GM23248 (cell line): ENCODE results near the gene PCCA. TPM values are rescaled to one million over a fixed set of nuclear protein-coding genes. Genes with fewer than 3 reads are reported as not detected.
"Not testable (repeated sequence)": the region's sequence is repeated elsewhere in the genome, so short reads cannot be mapped to it uniquely, and the experiment has no call there.

ENCODE experiments used
- DNase-seq: peaks from one replicate; pipeline ENCODE4 v3.0.0-alpha.2; 2015
- H2AFZ ChIP-seq: fragments of 200-600 bp; sonication (generic); 2 replicates; pipeline ENCODE4 v1.6.1; 2016; ENCODE audit warnings: antibody characterized with exemption
- H3F3A ChIP-seq: fragments of 200-600 bp; sonication (generic); 2 replicates; pipeline ENCODE4 v1.6.1; 2016; ENCODE audit warnings: mild to moderate bottlenecking, antibody characterized with exemption, mixed run types; ENCODE audit not compliant: insufficient read depth
- H3K27ac ChIP-seq: fragments of 200-600 bp; sonication (generic); 2 replicates; pipeline ENCODE4 v1.5.1; 2016; ENCODE audit warnings: mild to moderate bottlenecking
- H3K27me3 ChIP-seq: fragments of 200-600 bp; sonication (generic); replicated peaks from 2 replicates; pipeline ENCODE4 v1.6.1; 2016; ENCODE audit warnings: mild to moderate bottlenecking; ENCODE audit not compliant: insufficient read depth
- H3K36me3 ChIP-seq: fragments of 200-600 bp; sonication (generic); 2 replicates; pipeline ENCODE4 v1.6.1; 2016; ENCODE audit warnings: low read depth, mild to moderate bottlenecking
- H3K4me1 ChIP-seq: fragments of 200-600 bp; sonication (generic); 2 replicates; pipeline ENCODE4 v1.6.1; 2016; ENCODE audit warnings: mild to moderate bottlenecking; ENCODE audit not compliant: insufficient read depth
- H3K4me2 ChIP-seq: fragments of 200-600 bp; sonication (generic); one replicate; pipeline ENCODE4 v1.6.1; 2016; ENCODE audit warnings: mild to moderate bottlenecking; ENCODE audit not compliant: unreplicated experiment
- H3K4me3 ChIP-seq: fragments of 200-600 bp; sonication (generic); 2 replicates; pipeline ENCODE4 v1.5.1; 2016; ENCODE audit warnings: mild to moderate bottlenecking
- H3K79me2 ChIP-seq: fragments of 200-600 bp; sonication (generic); 2 replicates; pipeline ENCODE4 v1.6.1; 2016; ENCODE audit warnings: mild to moderate bottlenecking; ENCODE audit not compliant: insufficient read depth
- H3K9ac ChIP-seq: fragments of 200-600 bp; sonication (generic); 2 replicates; pipeline ENCODE4 v1.6.1; 2016; ENCODE audit warnings: mild to moderate bottlenecking
- H3K9me2 ChIP-seq: fragments of 200-600 bp; sonication (generic); 2 replicates; pipeline ENCODE4 v1.6.1; 2016; ENCODE audit warnings: mixed run types, mild to moderate bottlenecking, moderate library complexity; ENCODE audit not compliant: insufficient read depth
- H3K9me3 ChIP-seq: fragments of 200-600 bp; sonication (generic); one replicate; pipeline ENCODE4 v1.6.1; 2017; ENCODE audit warnings: low read depth
- H4K20me1 ChIP-seq: fragments of 200-600 bp; sonication (generic); 2 replicates; pipeline ENCODE4 v1.6.0; 2016; ENCODE audit not compliant: insufficient read depth
- EZH2 ChIP-seq: fragments of 200-600 bp; sonication (generic); IDR thresholded peaks from 2 replicates; pipeline ENCODE4 v1.6.1; 2018; ENCODE audit warnings: antibody characterized with exemption, mild to moderate bottlenecking; ENCODE audit not compliant: insufficient read depth, poor library complexity, severe bottlenecking
- EZH2phosphoT487 ChIP-seq: fragments of 200-600 bp; sonication (generic); IDR thresholded peaks from 2 replicates; pipeline ENCODE4 v1.6.1; 2018; ENCODE audit warnings: antibody characterized with exemption, moderate library complexity, mild to moderate bottlenecking, low read depth; ENCODE audit not compliant: insufficient read depth
- WGBS, 2 experiments: methylation state at CpG; one replicate each; pipeline ENCODE4 v1.1.6; 2015 to 2017; ENCODE audit warnings: low lambda C conversion rate in 2 of 2, low coverage in 1 of 2; ENCODE audit errors: missing lambda C conversion rate in 2 of 2; 5-methylcytosine and 5-hydroxymethylcytosine counted together
- in situ Hi-C: fragments of 300-500 bp; cut with MboI; formaldehyde crosslinking; loops from 2 replicates; pipeline ENCODE4 v1.15.0; 2020
- polyA plus RNA-seq: library from polyadenylated mRNA; unstranded; fragments of >200 nt; fragmentation: Nextera tagmentation; extraction: Ambion mirVana; gene quantifications from 2 replicates; pipeline ENCODE4 v1.2.1, GENCODE V29; 2016
- total RNA-seq: library from RNA; depleted of rRNA; stranded (reverse); fragments of >200 nt; shearing (Covaris generic); gene quantifications from 2 replicates; pipeline ENCODE4 v1.2.3, GENCODE V29; 2014

PCCA gene
- total and polyA plus RNA-seq, 2 experiments from 2014 or later = 9.1 to 9.6 TPM

- 88 to 91% methylated on average over 19 of the region's 19 CpGs for WGBS, 2 experiments
- in situ Hi-C loops = loop anchor here (25.0 kb wide), 1 partner anchor 285 kb away; no protein-coding TSS in a partner anchor
- TF ChIP-seq EZH2phosphoT487 (no peak), EZH2 (no peak)
These were observed 433.1 kb downstream of the PCCA start for GRCh38 chr13:100521851-100522617.

GRCh38 chr13:100522618-100523309 is 433.9 kb downstream of the PCCA start:
- Histone ChIP-seq H3F3A (no peaks in the 10 kb centered on the region), H3K79me2 (no peaks in the 10 kb centered on the region), H3K4me1 (no peaks in the 10 kb centered on the region), H3K9me3 (no peaks in the 10 kb centered on the region), H3K36me3 (no peaks in the 10 kb centered on the region), H3K27ac (no peak overlapping the region), H3K4me3 (no peak overlapping the region), H3K4me2 (no peak overlapping the region), H3K27me3 (no peaks in the 10 kb centered on the region), H3K9ac (no peak overlapping the region), H3K9me2 (no peaks in the 10 kb centered on the region), H2AFZ (no peak overlapping the region), H4K20me1 (no peaks in the 10 kb centered on the region)
- TF ChIP-seq EZH2phosphoT487 (no peak), EZH2 (no peak)
- WGBS, 2 experiments = 97 to 98% methylated on average over 9 of the region's 9 CpGs
- in situ Hi-C loops = loop anchor here (25.0 kb wide), 1 partner anchor 285 kb away; no protein-coding TSS in a partner anchor
- DNase-seq = no peak

More at GRCh38 chr13:100521851-100522617, 433.1 kb downstream of the PCCA start:
- DNase-seq = no peak
- Histone ChIP-seq H3K27me3 (no peaks in the 10 kb centered on the region), H3F3A (no peaks in the 10 kb centered on the region), H3K9me3 (no peaks in the 10 kb centered on the region), H3K4me1 (no peaks in the 10 kb centered on the region), H3K9me2 (no peaks in the 10 kb centered on the region), H2AFZ (no peak overlapping the region), H4K20me1 (no peaks in the 10 kb centered on the region), H3K9ac (no peak overlapping the region), H3K4me2 (no peak overlapping the region), H3K4me3 (no peak overlapping the region), H3K36me3 (no peaks in the 10 kb centered on the region), H3K27ac (no peak overlapping the region), H3K79me2 (no peaks in the 10 kb centered on the region)

- no peak overlapping the region for H3K27ac ChIP-seq
- no peaks in the 10 kb centered on the region for H3K79me2 ChIP-seq
- no peaks in the 10 kb centered on the region for H3K9me3 ChIP-seq
- H3K9me2 ChIP-seq = no peaks in the 10 kb centered on the region
- H4K20me1 ChIP-seq = no peaks in the 10 kb centered on the region
- no peaks in the 10 kb centered on the region for H3K4me1 ChIP-seq
- in situ Hi-C loops = loop anchor here (25.0 kb wide), 1 partner anchor 286 kb away; no protein-coding TSS in a partner anchor
- H3K27me3 ChIP-seq = no peaks in the 10 kb centered on the region
- no peaks in the 10 kb centered on the region for H3F3A ChIP-seq
- no peak overlapping the region for H3K4me2 ChIP-seq
- H3K36me3 ChIP-seq = no peaks in the 10 kb centered on the region
- H3K4me3 ChIP-seq = no peak overlapping the region
- 90 to 91% methylated on average over 14 of the region's 14 CpGs for WGBS, 2 experiments
- H2AFZ ChIP-seq = no peak overlapping the region
- no peak overlapping the region for H3K9ac ChIP-seq
- no peak for DNase-seq
- no peak for TF ChIP-seq EZH2
- no peak for TF ChIP-seq EZH2phosphoT487
These were observed 434.5 kb downstream of the PCCA start for GRCh38 chr13:100523411-100523810.

GRCh38 chr13:100523981-100524386 is 435.1 kb downstream of the PCCA start:
- no peaks in the 10 kb centered on the region for H3K4me1 ChIP-seq
- DNase-seq = no peak
- H3K36me3 ChIP-seq = no peaks in the 10 kb centered on the region
- H3K9me3 ChIP-seq = no peaks in the 10 kb centered on the region
- no peaks in the 10 kb centered on the region for H3F3A ChIP-seq
- no peaks in the 10 kb centered on the region for H4K20me1 ChIP-seq
- no peaks in the 10 kb centered on the region for H3K9me2 ChIP-seq
- H2AFZ ChIP-seq = no peak overlapping the region
- no peaks in the 10 kb centered on the region for H3K27me3 ChIP-seq
- TF ChIP-seq EZH2 (no peak), EZH2phosphoT487 (no peak)
- 84 to 87% methylated on average over 8 of the region's 8 CpGs for WGBS, 2 experiments
- H3K27ac ChIP-seq = no peak overlapping the region
- in situ Hi-C loops = loop anchor here (25.0 kb wide), 1 partner anchor 287 kb away; no protein-coding TSS in a partner anchor
- no peak overlapping the region for H3K4me2 ChIP-seq
- no peak overlapping the region for H3K9ac ChIP-seq
- no peaks in the 10 kb centered on the region for H3K79me2 ChIP-seq
- no peak overlapping the region for H3K4me3 ChIP-seq

- not testable (repeated sequence) for H3K9me3 ChIP-seq, H3K27ac ChIP-seq, H3K36me3 ChIP-seq, DNase-seq, H3K79me2 ChIP-seq, H3K4me1 ChIP-seq, H4K20me1 ChIP-seq, H3F3A ChIP-seq, H3K4me2 ChIP-seq, H2AFZ ChIP-seq, H3K27me3 ChIP-seq, H3K4me3 ChIP-seq, H3K9me2 ChIP-seq, H3K9ac ChIP-seq
- in situ Hi-C loops = loop anchor here (25.0 kb wide), 1 partner anchor 287 kb away; no protein-coding TSS in a partner anchor
- WGBS, 2 experiments = 89 to 93% methylated on average over 5 of the region's 5 CpGs
These were observed 435.8 kb downstream of the PCCA start for GRCh38 chr13:100524688-100525087.
